Common myeloid progenitor, CD34-positive (primary cell): ENCODE results near the gene RNGTT.

Source experiments
- CTCF ChIA-PET: fragments of 350-600 bp; sonication (Branson Sonifier 250); formaldehyde crosslinking; loops from one replicate; lab custom pipeline; 2021; ENCODE audit warnings: antibody characterized with exemption; lab: Charles Lee
- POLR2A ChIA-PET: fragments of 350-600 bp; sonication (Branson Sonifier 250); formaldehyde crosslinking; loops from one replicate; lab custom pipeline; 2021; ENCODE audit warnings: antibody characterized with exemption; lab: Charles Lee
- DNase-seq, 3 donors: peaks; one replicate each; pipeline versions ENCODE4 v3.0.0 to v3.0.0-alpha.2; 2013
- H3K27ac ChIP-seq, 2 experiments: 1 replicate in 1 of 2; 2 replicates in 1 of 2; pipeline ENCODE4 v1.7.0; 2013; ENCODE audit warnings: inconsistent platforms in 2 of 2, low read length in 2 of 2, mild to moderate bottlenecking in 2 of 2, low read depth in 1 of 2, moderate library complexity in 1 of 2; ENCODE audit not compliant: severe bottlenecking in 2 of 2, insufficient read depth in 1 of 2, poor library complexity in 1 of 2
- H3K27me3 ChIP-seq, 5 experiments: replicated peaks in 2 of 5; 1 replicate in 3 of 5; 2 replicates in 2 of 5; pipeline versions ENCODE4 v1.6.1 to v1.7.0; 2013; ENCODE audit warnings: low read length in 4 of 5, mild to moderate bottlenecking in 2 of 5, moderate library complexity in 2 of 5, inconsistent platforms in 1 of 5; ENCODE audit not compliant: insufficient read depth in 5 of 5, control insufficient read depth in 4 of 5
- H3K36me3 ChIP-seq, 4 experiments: 1 replicate in 2 of 4; 2 replicates in 2 of 4; pipeline versions ENCODE4 v1.6.1 to v1.7.0; 2013; ENCODE audit warnings: low read length in 3 of 4, control low read depth in 1 of 4, mild to moderate bottlenecking in 1 of 4; ENCODE audit not compliant: control insufficient read depth in 4 of 4, insufficient read depth in 4 of 4
- H3K4me1 ChIP-seq, 4 experiments: 1 replicate in 3 of 4; 2 replicates in 1 of 4; pipeline versions ENCODE4 v1.6.1 to v1.7.1; 2013; ENCODE audit warnings: low read length in 3 of 4, mild to moderate bottlenecking in 3 of 4, control low read depth in 1 of 4, inconsistent platforms in 1 of 4, moderate library complexity in 1 of 4; ENCODE audit not compliant: control insufficient read depth in 4 of 4, insufficient read depth in 4 of 4; ENCODE audit errors: control extremely low read depth in 1 of 4
- H3K4me3 ChIP-seq, 7 experiments: 1 replicate in 4 of 7; 2 replicates in 3 of 7; pipeline versions ENCODE4 v1.5.1 to v1.7.0; 2013; ENCODE audit warnings: mild to moderate bottlenecking in 7 of 7, low read length in 6 of 7, moderate library complexity in 6 of 7, inconsistent platforms in 2 of 7, low read depth in 2 of 7, control low read depth in 1 of 7; ENCODE audit not compliant: insufficient read depth in 4 of 7, control insufficient read depth in 1 of 7; ENCODE audit errors: extremely low read depth in 1 of 7
- H3K9me3 ChIP-seq, 5 experiments: 1 replicate in 4 of 5; 2 replicates in 1 of 5; pipeline versions ENCODE4 v1.6.1 to v1.7.1; 2013; ENCODE audit warnings: low read length in 4 of 5, mild to moderate bottlenecking in 2 of 5, inconsistent platforms in 1 of 5, low read depth in 1 of 5, moderate library complexity in 1 of 5; ENCODE audit not compliant: control insufficient read depth in 4 of 5, insufficient read depth in 2 of 5; ENCODE audit errors: control extremely low read depth in 1 of 5
- WGBS: methylation state at CpG from one replicate; pipeline ENCODE4 v1.1.5; 2013; ENCODE audit not compliant: insufficient coverage; 5-methylcytosine and 5-hydroxymethylcytosine counted together

Gene RNGTT

DNA sequence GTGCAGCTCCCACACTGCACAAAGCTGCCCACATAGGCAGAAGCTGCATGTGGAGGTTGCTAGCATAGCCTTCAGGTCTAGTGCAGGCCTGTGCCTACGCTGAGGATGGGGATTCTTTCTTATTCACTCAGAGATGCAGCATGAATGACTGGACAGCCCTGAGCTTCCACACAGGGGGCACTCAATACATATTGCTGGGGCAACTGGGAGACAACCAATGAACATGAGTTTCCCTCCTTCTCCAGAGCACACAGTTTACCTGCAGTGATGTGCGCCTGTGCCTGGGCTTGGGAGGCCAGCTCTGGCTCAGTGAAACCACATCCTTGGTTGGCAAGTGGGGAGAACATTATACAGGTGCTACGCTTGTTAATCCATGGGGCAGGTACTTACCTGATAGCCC is 389.9 kb downstream of the RNGTT start:
- no peak for DNase-seq
- ChIA-PET CTCF (no interaction called here), POLR2A (no interaction called here)
- H3K27me3 ChIP-seq: no peaks in the 10 kb centered on the region
- H3K4me3 ChIP-seq: no peak overlapping the region
- 71% methylated on average over 3 of the region's 3 CpGs for WGBS
- no peaks in the 10 kb centered on the region for H3K36me3 ChIP-seq
- no peak overlapping the region for H3K27ac ChIP-seq
- H3K4me1 ChIP-seq: no peaks in the 10 kb centered on the region
- H3K9me3 ChIP-seq: peaks cover 1 to 10% (median 8%) of the 10 kb centered on the region in 5 experiments

DNA sequence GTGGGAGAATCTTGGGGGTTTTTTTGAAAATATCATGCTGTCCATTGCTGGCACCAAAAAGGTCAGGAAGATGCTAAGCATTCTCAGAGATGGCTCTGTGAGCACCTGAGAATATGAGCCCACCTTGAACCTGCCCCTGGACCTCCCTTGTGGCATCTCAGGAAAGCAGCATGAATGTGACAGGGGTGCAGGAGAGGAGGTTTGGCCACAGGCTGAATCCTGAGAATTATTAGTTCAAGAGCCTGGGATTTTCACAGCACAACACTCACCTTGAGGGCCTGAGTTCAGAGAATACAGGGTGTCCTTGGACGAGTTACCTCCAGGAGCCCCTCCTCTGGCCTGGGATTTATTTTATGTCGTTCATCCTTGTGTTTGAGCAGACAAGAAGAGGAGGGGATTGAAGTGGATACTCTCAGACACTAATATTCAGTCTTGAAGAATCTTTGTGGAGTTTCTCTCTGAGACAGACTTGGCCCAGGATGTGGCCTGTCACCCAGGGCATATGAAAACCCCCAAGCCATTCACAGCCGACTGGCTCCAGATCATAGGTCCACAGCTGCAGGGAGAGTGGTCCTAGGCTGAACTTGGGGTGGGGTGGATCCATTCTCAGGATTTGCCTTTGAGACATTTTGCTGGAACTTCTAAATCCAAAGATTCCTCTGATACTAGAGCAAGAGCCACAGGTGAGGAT is 390.8 kb downstream of the RNGTT start:
- H3K27ac ChIP-seq: no peak overlapping the region

DNA sequence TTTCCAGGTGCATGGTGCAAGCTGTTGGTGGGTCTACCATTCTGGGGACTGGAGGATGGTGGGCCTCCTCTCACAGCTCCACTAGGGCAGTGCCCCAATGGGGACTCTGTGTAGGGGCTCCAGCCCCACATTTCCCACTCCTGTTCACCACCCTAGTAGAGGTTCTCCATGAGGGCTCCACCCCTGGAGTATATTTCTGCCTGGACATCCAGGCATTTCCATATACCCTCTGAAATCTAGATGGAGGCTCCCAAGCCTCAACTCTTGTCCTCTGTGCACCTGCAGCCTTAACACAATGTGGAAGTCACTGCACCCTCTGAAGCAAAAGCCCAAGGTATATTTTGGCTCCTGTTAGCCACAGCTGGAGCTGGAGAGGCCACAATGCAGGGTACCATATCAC is 393.5 kb downstream of the RNGTT start:
- no peak for DNase-seq
- H3K4me3 ChIP-seq: no peak overlapping the region
- H3K4me1 ChIP-seq: no peaks in the 10 kb centered on the region
- H3K27me3 ChIP-seq: no peaks in the 10 kb centered on the region
- peaks cover 1 to 10% (median 8%) of the 10 kb centered on the region in 5 experiments for H3K9me3 ChIP-seq
- ChIA-PET POLR2A (no interaction called here), CTCF (no interaction called here)
- no peak overlapping the region for H3K27ac ChIP-seq
- no peaks in the 10 kb centered on the region for H3K36me3 ChIP-seq

More for the DNA sequence above, 390.8 kb downstream of the RNGTT start:
- no peaks in the 10 kb centered on the region for H3K36me3 ChIP-seq
- H3K4me3 ChIP-seq: no peak overlapping the region
- CTCF ChIA-PET: no interaction called here
- no peak for DNase-seq
- H3K9me3 ChIP-seq: peaks cover 1 to 10% (median 8%) of the 10 kb centered on the region in 5 experiments
- no peaks in the 10 kb centered on the region for H3K4me1 ChIP-seq
- H3K27me3 ChIP-seq: no peaks in the 10 kb centered on the region
- POLR2A ChIA-PET: no interaction called here
- 72% methylated on average over 2 of the region's 3 CpGs for WGBS

DNA sequence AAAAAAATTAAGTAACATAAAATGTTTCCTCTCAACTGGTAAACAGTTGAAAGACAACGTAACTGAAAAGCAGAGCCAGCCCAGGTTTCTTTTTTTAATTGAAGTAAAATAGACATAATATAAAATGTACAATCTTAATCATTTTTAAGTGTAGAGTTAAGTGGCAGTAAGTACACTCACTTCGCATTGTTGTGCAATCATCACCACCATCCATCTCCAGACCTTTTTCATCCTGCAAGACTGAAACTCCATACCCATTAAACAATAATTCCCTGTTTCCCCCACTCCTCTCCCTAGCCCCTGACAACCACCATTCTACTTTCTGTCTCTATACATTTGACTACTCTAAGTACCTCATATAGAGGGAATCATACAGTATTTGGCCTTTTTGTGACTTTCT is 395.7 kb downstream of the RNGTT start:
- Histone ChIP-seq H3K27ac (no peak overlapping the region), H3K27me3 (no peaks in the 10 kb centered on the region), H3K4me3 (no peak overlapping the region), H3K9me3 (peaks cover 1 to 10% (median 8%) of the 10 kb centered on the region in 5 experiments), H3K36me3 (no peaks in the 10 kb centered on the region), H3K4me1 (no peaks in the 10 kb centered on the region)
- ChIA-PET POLR2A (no interaction called here), CTCF (no interaction called here)
- no CpG with 5 or more reads among the region's 2 CpGs for WGBS
- no peak for DNase-seq

DNA sequence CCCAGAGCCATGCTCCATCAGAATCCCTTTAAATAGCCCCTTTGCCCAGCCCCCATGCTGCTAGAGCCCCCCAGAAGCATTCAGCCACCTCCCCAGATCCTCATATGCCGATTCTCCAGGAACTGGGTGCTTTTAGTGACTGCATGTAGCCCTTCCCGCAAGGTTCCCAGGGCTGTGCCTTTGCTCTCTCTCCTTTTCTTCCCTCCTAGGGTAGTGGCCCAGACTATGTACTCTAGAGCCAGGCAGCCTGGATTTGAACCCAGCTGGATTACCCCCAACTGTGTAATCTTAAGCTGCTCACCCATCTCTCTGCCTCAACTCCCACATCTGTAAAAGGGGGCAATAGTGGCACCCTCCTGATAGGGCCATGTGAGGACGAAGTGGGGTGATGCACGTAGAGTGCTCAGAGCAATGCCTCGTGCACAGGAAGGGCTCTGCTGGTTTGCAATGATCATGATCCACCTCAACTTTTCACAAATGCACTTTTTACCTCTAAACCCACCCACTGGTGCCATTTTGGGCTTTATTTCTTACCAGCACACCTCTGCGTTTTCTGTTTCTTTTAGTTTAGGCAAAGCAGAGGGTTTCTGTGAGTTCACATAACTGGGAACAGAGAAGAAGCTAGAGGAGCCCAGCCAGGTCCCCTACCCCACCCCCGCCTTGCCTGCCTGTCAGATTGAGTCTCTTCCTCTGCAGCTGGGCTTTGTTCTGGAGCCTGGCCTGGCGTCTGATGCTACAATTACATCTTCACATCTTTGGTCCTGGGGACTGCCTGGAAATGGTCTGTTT is 396.5 kb downstream of the RNGTT start:
- CTCF ChIA-PET: no interaction called here
- Histone ChIP-seq H3K27ac (no peak overlapping the region), H3K27me3 (no peaks in the 10 kb centered on the region), H3K4me1 (peaks cover 0 to 2% (median under 1%) of the 10 kb centered on the region in 4 experiments), H3K9me3 (peaks cover 1 to 10% (median 8%) of the 10 kb centered on the region in 5 experiments), H3K4me3 (no peak overlapping the region), H3K36me3 (no peaks in the 10 kb centered on the region)
- 94% methylated on average over 7 of the region's 8 CpGs for WGBS
- POLR2A ChIA-PET: no interaction called here
- DNase-seq: no peak

DNA sequence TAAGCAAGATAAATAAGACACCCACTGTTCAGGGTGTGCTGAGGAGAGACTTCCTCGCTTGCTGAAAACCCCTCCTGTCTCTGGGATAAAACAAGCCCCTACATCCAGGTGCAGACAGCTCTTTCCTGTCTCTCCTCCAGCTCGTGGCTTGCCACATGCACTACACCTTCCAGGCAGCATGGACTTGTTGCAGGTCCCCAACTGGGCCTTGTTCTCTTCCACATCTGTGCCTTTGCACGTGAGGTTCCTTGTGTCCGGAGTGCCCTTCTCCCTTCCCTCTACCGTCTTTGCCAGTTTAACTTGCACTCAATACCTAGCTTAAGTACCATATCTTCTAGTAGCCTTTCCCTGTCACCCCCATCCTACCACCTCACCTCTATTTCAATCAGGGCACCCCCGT is 397.6 kb downstream of the RNGTT start:
- peaks cover 0 to 13% (median 8%) of the 10 kb centered on the region in 4 experiments for H3K4me1 ChIP-seq
- ChIA-PET CTCF (no interaction called here), POLR2A (no interaction called here)
- no peaks in the 10 kb centered on the region for H3K36me3 ChIP-seq
- H3K9me3 ChIP-seq: peaks cover 1 to 10% (median 8%) of the 10 kb centered on the region in 5 experiments
- WGBS: 97% methylated on average over 6 of the region's 6 CpGs
- DNase-seq: no peak
- no peak overlapping the region for H3K27ac ChIP-seq
- no peaks in the 10 kb centered on the region for H3K27me3 ChIP-seq
- H3K4me3 ChIP-seq: no peak overlapping the region

DNA sequence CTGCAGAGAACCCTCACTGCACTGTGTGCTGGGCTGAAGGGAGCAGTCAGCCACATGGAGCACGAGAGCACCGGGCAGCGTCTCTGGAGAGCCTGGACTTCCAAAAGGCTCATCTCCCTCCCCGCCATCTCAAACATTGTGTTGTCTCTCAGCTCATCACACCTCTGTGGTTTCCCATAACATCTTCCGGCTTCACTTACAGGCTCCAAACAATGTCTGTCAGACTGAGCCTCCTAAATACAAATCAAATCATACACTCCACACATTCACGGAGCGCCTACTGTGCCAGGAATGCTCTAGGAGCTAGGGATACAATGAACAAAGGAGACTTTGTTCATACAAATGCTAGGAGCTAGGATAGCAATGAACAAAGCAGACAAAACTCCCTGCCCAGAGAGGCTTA is 398.0 kb downstream of the RNGTT start:
- H3K27ac ChIP-seq: no peak overlapping the region
- H3K4me1 ChIP-seq: peaks cover 0 to 16% (median 9%) of the 10 kb centered on the region in 4 experiments
- CTCF ChIA-PET: no interaction called here
- no peak for DNase-seq
- no peaks in the 10 kb centered on the region for H3K36me3 ChIP-seq
- no peaks in the 10 kb centered on the region for H3K27me3 ChIP-seq
- peaks cover 1 to 10% (median 8%) of the 10 kb centered on the region in 5 experiments for H3K9me3 ChIP-seq
- no peak overlapping the region for H3K4me3 ChIP-seq
- 98% methylated on average over 4 of the region's 7 CpGs for WGBS
- POLR2A ChIA-PET: no interaction called here
